Measurements from ENCODE around the gene TYW3.

DNA sequence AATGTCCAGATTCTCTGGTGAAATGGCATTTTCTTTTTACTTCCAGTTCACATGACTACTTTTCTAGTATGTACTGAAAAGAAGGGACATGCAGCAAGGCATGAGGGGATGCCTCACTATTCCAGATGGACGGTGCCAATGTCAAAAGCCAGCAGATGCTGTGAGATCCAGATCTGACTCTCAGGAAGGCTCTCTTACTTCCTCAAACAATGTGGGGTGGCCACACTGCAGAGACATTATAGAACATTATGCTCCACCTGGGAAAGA, 17.8 kb upstream of the TYW3 start:
- TF ChIP-seq, protein P1, sequence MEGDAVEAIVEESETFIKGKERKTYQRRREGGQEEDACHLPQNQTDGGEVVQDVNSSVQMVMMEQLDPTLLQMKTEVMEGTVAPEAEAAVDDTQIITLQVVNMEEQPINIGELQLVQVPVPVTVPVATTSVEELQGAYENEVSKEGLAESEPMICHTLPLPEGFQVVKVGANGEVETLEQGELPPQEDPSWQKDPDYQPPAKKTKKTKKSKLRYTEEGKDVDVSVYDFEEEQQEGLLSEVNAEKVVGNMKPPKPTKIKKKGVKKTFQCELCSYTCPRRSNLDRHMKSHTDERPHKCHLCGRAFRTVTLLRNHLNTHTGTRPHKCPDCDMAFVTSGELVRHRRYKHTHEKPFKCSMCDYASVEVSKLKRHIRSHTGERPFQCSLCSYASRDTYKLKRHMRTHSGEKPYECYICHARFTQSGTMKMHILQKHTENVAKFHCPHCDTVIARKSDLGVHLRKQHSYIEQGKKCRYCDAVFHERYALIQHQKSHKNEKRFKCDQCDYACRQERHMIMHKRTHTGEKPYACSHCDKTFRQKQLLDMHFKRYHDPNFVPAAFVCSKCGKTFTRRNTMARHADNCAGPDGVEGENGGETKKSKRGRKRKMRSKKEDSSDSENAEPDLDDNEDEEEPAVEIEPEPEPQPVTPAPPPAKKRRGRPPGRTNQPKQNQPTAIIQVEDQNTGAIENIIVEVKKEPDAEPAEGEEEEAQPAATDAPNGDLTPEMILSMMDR (IDR thresholded peaks at IDR 0.05), result no peak
- TF ChIP-seq EP300 (IDR thresholded peaks at IDR 0.05), result no peak

Measured in tibial nerve (tissue), 4 donors.